Erythroblast (primary cell): Measurements from ENCODE around the gene RASA3.

Experiments
- GATA1 ChIP-seq: IDR thresholded peaks from 2 replicates; pipeline ENCODE4 v1.6.1; 2011; ENCODE audit warnings: low read depth, mild to moderate bottlenecking, control low read depth, low read length, moderate library complexity
- POLR2A ChIP-seq: IDR thresholded peaks from 2 replicates; pipeline ENCODE4 v1.6.1; 2011; ENCODE audit warnings: mild to moderate bottlenecking, low read length

DNA sequence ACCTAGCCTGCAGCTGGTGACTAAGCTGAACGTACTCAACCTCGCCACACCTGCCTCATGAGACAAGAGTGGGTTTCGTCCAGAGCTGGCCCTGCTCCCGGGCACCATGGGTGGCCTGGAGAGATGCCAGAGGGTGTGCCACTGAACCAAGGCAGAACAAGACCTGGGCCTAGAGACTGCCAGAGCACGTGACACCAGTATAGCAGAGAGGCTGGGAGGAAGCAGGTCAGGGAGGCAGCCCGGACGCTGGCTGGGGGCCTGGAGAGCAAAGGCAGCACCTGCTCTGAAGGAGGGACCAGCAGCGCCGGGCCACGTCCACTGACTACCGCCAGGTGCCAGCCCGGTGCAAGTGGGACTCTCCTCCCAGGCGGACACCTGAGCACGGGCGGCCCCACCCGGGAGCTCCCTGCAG is 151.2 kb downstream of the RASA3 start:
- TF ChIP-seq POLR2A = no peak
- no peak for TF ChIP-seq GATA1
